Measurements from ENCODE around the gene EPB41L4A. TPM values are rescaled to one million over a fixed set of nuclear protein-coding genes. Genes with fewer than 3 reads are reported as not detected.

EPB41L4A gene
- total and polyA plus RNA-seq, 8 donors = 4.4 to 77.6 (median 12.1) TPM

DNA sequence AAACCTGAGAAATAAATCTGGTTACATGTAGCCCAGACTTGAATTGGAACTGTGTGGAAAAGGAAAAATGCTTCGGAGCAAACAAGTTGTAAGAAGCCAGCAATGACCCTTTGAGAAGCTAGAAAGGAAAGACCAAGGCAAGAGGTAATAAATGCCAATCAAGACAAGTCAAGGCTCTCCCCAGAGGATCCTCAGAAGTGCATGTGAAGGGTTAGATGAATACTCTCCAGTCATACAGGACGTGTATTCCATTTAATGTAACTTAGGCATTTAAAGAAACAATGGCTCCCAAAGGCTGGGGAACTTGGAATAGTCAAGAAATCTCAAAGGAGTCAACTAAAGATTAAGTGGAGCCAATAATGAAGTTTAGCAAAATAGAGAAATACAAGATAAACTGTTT, 36.2 kb downstream of the EPB41L4A start:
- H3K4me3 ChIP-seq = no peak overlapping the region
- H3K36me3 ChIP-seq = no peaks in the 10 kb centered on the region
- 75 to 88% (median 83%) methylated on average over 2 of the region's 2 CpGs for WGBS, 5 donors
- no peak for DNase-seq
- H3K27ac ChIP-seq = no peak overlapping the region
- no peaks in the 10 kb centered on the region for H3K9me3 ChIP-seq
- intact Hi-C loops (cut with DNase I; ENCODE audit: low total_unique reads) = no loop called here
- no peaks in the 10 kb centered on the region for H3K27me3 ChIP-seq
- peaks cover 0 to 6% (median 2%) of the 10 kb centered on the region in 4 donors for H3K4me1 ChIP-seq
- TF ChIP-seq POLR2AphosphoS5 (IDR thresholded peaks at IDR 0.05) (no peak), POLR2A (IDR thresholded peaks at IDR 0.05) (no peak), EP300 (IDR thresholded peaks at IDR 0.05) (no peak)
- TF ChIP-seq, protein P1, sequence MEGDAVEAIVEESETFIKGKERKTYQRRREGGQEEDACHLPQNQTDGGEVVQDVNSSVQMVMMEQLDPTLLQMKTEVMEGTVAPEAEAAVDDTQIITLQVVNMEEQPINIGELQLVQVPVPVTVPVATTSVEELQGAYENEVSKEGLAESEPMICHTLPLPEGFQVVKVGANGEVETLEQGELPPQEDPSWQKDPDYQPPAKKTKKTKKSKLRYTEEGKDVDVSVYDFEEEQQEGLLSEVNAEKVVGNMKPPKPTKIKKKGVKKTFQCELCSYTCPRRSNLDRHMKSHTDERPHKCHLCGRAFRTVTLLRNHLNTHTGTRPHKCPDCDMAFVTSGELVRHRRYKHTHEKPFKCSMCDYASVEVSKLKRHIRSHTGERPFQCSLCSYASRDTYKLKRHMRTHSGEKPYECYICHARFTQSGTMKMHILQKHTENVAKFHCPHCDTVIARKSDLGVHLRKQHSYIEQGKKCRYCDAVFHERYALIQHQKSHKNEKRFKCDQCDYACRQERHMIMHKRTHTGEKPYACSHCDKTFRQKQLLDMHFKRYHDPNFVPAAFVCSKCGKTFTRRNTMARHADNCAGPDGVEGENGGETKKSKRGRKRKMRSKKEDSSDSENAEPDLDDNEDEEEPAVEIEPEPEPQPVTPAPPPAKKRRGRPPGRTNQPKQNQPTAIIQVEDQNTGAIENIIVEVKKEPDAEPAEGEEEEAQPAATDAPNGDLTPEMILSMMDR (IDR thresholded peaks at IDR 0.05) = no peak

DNA sequence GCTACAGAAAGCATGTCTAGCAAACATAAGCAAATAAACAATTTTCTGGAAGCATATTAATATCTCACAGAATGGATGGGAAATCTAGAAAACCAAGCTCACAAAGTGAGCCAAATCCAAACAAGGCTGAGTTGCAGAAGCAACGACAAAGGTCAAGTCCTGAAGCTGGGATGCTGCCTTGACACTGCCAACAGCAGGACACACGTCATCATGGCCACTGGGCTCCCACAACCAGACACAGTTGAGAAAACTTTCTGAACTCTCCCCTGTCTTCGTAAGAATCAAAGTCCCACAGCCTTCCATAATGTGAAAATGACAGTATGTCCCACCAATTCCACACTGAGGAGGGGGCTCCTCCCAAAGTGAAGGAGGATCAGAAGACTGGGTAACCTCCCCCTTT, 37.6 kb downstream of the EPB41L4A start:
- WGBS, 5 donors = 66 to 87% (median 78%) methylated on average over 3 of the region's 3 CpGs
- no peaks in the 10 kb centered on the region for H3K27me3 ChIP-seq
- H3K4me1 ChIP-seq = peaks cover 0 to 6% (median 2%) of the 10 kb centered on the region in 4 donors
- TF ChIP-seq EP300 (IDR thresholded peaks at IDR 0.05) = no peak
- TF ChIP-seq POLR2AphosphoS5 (IDR thresholded peaks at IDR 0.05) = no peak
- TF ChIP-seq POLR2A (IDR thresholded peaks at IDR 0.05) = no peak
- TF ChIP-seq, protein P1 (IDR thresholded peaks at IDR 0.05) = no peak
- H3K36me3 ChIP-seq = no peaks in the 10 kb centered on the region
- no peak overlapping the region for H3K27ac ChIP-seq
- H3K4me3 ChIP-seq = no peak overlapping the region
- no peak for DNase-seq
- no peaks in the 10 kb centered on the region for H3K9me3 ChIP-seq
- intact Hi-C loops (cut with DNase I; ENCODE audit: low total_unique reads) = no loop called here

- intact Hi-C loops (cut with DNase I; ENCODE audit: low total_unique reads) = no loop called here
- H3K27me3 ChIP-seq = no peaks in the 10 kb centered on the region
- H3K36me3 ChIP-seq = no peaks in the 10 kb centered on the region
- H3K4me1 ChIP-seq = peaks cover 0 to 6% (median 2%) of the 10 kb centered on the region in 4 donors
- 60 to 68% (median 64%) methylated on average over 5 of the region's 5 CpGs for WGBS, 5 donors
- no peaks in the 10 kb centered on the region for H3K9me3 ChIP-seq
- no peak overlapping the region for H3K27ac ChIP-seq
- peak in 1 of 2 donors; percentile 12 for DNase-seq
- no peak overlapping the region for H3K4me3 ChIP-seq
- TF ChIP-seq POLR2AphosphoS5 (IDR thresholded peaks at IDR 0.05) (no peak), POLR2A (IDR thresholded peaks at IDR 0.05) (no peak), EP300 (IDR thresholded peaks at IDR 0.05) (no peak)
- TF ChIP-seq, protein P1 (IDR thresholded peaks at IDR 0.05) = no peak
These were observed 39.3 kb downstream of the EPB41L4A start for GRCh38 chr5:112379542-112380325.

DNA sequence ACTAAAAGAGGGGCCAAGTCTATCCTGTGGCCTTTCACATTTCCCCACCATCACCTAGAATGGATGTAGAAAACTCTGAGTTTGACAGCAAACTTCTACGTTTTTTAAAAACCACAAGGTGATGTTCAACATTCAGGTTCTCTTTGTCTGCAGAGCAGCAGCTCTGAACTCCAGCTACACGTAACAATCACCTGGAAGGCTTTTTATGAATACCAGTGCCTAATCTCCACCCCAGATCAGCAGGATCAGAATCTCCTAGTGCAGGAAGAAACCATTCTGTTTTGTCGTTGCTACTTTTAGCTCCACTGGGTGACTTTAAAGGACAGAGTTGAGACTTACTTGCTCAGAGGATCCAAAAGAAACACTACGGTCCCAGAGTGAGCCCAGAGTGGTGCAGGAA, 44.3 kb downstream of the EPB41L4A start:
- no peaks in the 10 kb centered on the region for H3K9me3 ChIP-seq
- DNase-seq = no peak
- no peaks in the 10 kb centered on the region for H3K27me3 ChIP-seq
- H3K36me3 ChIP-seq = no peaks in the 10 kb centered on the region
- no peak for TF ChIP-seq EP300 (IDR thresholded peaks at IDR 0.05)
- TF ChIP-seq, protein P1 (IDR thresholded peaks at IDR 0.05) = no peak
- TF ChIP-seq POLR2A (IDR thresholded peaks at IDR 0.05) = no peak
- TF ChIP-seq POLR2AphosphoS5 (IDR thresholded peaks at IDR 0.05) = no peak
- H3K4me1 ChIP-seq = peaks cover 0 to 2% (median 0%) of the 10 kb centered on the region in 4 donors
- no peak overlapping the region for H3K27ac ChIP-seq
- 66 to 85% (median 79%) methylated on average over 4 of the region's 4 CpGs for WGBS, 5 donors
- H3K4me3 ChIP-seq = no peak overlapping the region
- intact Hi-C loops (cut with DNase I; ENCODE audit: low total_unique reads) = no loop called here

All from stomach (tissue), 9 donors.